Adipose tissue (tissue), 3 donors: Measurements from ENCODE around the gene UNC5B. TPM values are rescaled to one million over a fixed set of nuclear protein-coding genes. Genes with fewer than 3 reads are reported as not detected.

ENCODE experiments used
- H3K27ac ChIP-seq: one replicate; pipeline ENCODE4 v1.5.1; 2013; ENCODE audit warnings: low read depth, low read length
- WGBS, 3 donors: extraction: QIAGEN DNeasy Blood & Tissue Kit; methylation state at CpG; one replicate each; pipeline ENCODE4 v1.1.7; 2013; 5-methylcytosine and 5-hydroxymethylcytosine counted together
- polyA plus RNA-seq, 3 donors: library from polyadenylated mRNA; stranded (reverse); fragments of 200-250 nt; gene quantifications; one replicate each; pipeline ENCODE4 v1.2.3, GENCODE V29; 2013
- donor health status: healthy with polysubstance abuse.
- donor health status: Bipolar disorder and iron deficiency.
- donor health status: healthy.

The UNC5B gene
- polyA plus RNA-seq, 3 donors, result 1.7 to 2.8 (median 2.1) TPM

GRCh38 chr10:71258446-71259145 is 46.2 kb downstream of the UNC5B start:
- 84 to 93% (median 92%) methylated on average over 9 of the region's 9 CpGs for WGBS, 3 donors
- no peak overlapping the region for H3K27ac ChIP-seq

DNA sequence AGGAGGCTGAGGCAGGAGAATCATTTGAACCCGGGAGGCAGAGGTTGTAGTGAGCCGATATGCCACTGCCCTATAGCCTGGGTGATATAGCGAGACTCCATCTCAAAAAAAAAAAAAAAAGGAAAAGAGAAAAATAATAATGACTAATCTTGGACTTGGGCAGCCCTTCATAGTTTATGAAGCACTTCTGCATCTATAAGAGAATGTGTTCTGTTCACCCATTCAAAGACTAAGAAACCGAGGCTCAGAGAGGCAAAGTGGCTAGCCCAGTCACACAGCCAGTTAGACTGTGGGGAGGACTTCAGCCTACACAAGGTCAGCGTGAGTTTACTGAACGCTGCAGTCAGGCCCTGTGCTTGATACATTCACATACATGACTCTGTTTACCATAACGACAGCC is 46.9 kb downstream of the UNC5B start:
- no peak overlapping the region for H3K27ac ChIP-seq
- WGBS, 3 donors, result 94 to 96% (median 94%) methylated on average over 7 of the region's 7 CpGs

- no peak overlapping the region for H3K27ac ChIP-seq
- WGBS, 3 donors, result 67 to 70% (median 67%) methylated on average over 12 to 13 of the region's 13 CpGs
Measured at GRCh38 chr10:71259815-71260501, 47.6 kb downstream of the UNC5B start.

- H3K27ac ChIP-seq, result no peak overlapping the region
- 77 to 88% (median 81%) methylated on average over 11 to 13 of the region's 13 CpGs for WGBS, 3 donors
Measured at GRCh38 chr10:71260622-71261325, 48.4 kb downstream of the UNC5B start.

DNA sequence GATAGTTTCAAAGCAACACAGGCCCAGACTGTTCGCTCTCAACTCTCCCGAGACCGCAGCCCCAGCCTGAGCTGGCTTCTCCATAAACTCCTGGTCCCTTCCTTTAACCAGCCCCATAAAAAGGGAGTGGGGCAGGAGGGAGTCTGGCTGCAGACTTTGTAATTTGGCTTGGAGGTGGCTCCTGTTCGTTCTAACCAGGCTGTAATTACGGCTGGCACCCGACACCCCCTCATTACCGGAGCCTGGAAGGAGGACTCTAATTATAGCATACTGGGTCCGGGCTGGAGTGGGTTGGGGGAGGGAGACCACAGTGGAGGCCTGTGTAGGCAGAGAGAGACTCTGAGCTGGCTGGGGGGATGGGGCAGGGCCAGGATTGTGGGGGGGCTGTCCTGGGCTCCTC is 49.7 kb downstream of the UNC5B start:
- H3K27ac ChIP-seq, result no peak overlapping the region
- 88 to 94% (median 88%) methylated on average over 8 of the region's 8 CpGs for WGBS, 3 donors

DNA sequence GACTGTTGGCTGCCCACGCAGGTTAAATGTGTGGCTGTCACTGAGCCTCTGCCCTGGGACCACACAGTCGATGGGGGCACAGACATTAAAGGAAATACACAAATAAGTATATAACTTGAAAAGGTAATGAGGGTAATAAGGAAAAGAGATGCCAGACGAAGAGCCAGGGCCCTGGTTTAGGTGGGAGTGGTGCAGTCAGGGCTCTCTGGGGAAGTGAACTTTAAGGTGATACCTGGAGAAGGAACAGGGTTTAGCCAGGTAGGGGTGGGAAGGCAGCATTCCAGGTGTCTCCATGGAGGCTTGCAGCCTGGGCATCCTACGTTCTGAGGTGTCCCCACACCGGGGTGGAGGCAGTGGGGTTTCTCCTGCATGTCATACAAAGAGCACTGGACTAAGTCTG is 50.4 kb downstream of the UNC5B start:
- WGBS, 3 donors, result 71 to 86% (median 81%) methylated on average over 5 of the region's 5 CpGs
- H3K27ac ChIP-seq, result no peak overlapping the region

DNA sequence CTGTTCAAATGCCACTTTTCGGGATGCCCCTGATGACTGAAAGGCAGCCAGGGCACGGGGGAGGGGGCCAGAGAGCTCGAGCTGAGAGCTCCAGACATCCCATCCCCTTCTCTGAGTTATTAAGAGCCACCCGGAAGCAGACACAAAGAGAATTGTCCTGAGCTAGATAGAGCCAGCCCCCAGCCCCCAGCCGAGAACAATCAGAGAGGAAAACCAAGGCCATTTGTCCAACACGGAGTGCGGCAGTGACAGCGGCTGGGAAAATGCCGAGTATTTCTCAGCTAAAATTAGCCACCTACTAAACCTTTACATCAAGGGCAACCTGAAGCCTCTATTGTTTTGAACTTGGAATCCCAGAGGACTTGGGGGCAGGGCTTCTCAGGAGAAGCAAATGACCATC is 51.0 kb downstream of the UNC5B start:
- 51 to 81% (median 76%) methylated on average over 9 of the region's 9 CpGs for WGBS, 3 donors
- no peak overlapping the region for H3K27ac ChIP-seq

DNA sequence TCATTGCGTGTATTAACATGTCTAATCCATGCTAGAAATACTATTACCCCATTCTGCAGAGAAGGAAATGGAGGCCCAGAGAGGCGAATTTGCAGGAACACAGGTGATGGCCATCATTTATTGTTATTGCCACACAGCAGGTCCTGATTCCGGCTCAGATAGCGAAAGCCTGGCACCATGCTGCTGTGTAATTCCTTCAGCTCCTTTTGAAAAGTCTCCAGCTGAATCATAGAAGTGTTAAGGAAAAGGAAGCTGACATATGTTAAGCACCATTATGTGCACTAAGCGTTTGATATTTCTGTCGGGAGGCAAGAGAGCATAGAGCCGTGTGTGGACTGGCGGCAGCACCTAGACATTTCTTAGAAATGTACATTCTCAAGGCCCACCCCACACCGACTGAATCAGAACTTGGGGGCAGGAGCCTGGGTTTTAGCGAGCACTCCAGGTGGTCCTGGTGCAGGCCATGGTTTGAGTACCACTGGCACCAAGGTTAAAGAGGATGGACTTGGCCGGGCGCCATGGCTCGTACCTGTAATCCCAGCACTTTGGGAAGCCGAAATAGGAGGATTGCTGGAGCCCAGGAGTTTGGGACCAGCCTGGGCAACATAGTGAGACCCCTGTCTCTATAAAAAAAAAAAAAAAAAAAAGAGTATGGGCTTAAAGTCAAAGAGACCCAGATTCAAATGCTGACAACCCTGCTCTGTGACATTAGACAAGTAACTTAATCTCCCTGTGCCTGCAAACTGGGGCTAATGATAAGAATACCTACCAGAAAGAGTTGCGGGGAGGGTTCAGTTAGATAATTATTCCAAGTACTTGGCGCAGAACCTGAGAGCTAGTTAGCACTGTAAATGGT is 52.2 kb downstream of the UNC5B start:
- WGBS, 3 donors, result 89 to 91% (median 90%) methylated on average over 16 of the region's 16 CpGs
- no peak overlapping the region for H3K27ac ChIP-seq

DNA sequence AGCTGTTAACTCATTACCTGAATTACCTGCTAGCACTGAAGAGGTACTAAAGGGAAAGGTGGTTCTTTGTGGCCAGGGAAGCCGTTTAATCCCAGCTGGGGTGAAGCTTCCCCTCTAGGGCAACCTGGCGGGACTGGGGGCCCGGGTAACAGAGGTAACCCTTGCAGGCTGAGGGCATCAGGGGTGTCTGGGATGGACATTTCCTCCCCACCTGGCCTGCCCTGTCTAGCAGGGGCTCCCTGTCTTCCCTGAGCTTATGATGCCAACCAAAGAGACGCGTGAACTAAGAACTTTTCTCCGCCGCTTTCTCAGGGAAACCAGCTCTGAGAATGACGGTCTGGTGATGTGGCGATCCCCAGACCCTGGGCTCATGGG is 52.8 kb downstream of the UNC5B start:
- H3K27ac ChIP-seq, result no peak overlapping the region
- 90 to 96% (median 95%) methylated on average over 9 of the region's 9 CpGs for WGBS, 3 donors

DNA sequence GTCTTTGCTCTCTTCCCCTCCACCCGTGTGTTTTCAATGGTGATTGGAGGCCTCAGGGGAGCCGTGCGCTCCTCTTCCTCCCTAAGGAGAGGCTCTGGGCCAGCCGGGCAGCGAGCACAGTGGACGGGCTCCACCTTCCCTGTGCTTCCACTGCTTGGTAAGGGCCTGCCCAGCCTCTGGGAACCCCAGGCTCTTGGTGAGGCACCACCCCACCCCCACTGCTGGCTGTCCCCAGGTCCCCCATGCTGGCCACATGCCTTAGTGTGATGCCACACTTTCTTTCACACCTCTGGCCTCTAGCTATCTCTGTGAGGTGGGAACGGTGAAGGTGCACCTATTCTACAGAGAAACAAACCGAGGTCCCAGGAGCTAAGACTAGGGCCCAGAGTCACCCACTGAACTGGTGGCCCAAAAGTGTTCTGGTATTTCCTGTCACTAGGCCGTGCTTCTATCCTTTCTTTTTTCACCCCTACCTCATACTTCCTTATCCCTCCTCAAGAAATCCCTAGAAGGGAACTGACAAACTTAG is 53.3 kb downstream of the UNC5B start:
- no peak overlapping the region for H3K27ac ChIP-seq
- WGBS, 3 donors, result 70 to 83% (median 77%) methylated on average over 9 of the region's 9 CpGs

DNA sequence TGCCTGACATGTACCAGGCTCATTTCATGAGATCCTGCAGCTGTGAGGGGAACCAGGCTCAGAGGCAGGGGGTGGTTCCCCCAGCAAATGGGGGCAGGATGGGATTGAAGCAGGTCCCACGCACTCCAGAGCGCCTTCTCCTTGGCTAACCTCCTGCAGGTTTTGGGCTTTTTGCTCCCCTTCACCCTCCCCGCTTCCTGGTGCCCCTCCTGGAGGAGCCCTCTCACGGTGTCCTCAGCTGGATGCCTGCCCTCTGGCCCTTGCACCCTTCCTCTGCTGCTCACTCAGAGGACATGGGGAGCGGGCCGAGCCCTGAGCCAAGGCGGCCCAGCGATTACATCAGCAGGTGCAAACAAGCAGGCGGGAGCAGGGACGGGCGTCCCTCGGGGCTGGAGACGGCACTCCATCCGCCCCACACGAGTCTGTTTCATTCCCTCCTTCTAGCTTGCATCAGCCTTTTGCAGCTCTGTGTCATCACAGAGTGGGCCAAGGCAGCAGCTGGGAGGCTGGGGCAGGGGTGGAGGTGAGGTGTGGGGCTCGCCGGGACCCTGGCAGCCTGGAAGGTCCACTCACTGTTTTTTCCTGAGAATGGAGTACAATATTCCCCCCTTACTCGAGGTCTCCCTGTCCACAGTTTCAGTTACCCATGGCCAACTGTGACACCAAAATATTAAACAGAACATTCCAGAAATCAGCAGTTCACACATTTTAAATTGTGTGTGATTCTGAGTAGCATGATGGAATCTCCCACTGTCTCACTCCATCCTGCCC is 54.0 kb downstream of the UNC5B start:
- H3K27ac ChIP-seq, result no peak overlapping the region
- WGBS, 3 donors, result 56 to 71% (median 66%) methylated on average over 18 of the region's 18 CpGs

DNA sequence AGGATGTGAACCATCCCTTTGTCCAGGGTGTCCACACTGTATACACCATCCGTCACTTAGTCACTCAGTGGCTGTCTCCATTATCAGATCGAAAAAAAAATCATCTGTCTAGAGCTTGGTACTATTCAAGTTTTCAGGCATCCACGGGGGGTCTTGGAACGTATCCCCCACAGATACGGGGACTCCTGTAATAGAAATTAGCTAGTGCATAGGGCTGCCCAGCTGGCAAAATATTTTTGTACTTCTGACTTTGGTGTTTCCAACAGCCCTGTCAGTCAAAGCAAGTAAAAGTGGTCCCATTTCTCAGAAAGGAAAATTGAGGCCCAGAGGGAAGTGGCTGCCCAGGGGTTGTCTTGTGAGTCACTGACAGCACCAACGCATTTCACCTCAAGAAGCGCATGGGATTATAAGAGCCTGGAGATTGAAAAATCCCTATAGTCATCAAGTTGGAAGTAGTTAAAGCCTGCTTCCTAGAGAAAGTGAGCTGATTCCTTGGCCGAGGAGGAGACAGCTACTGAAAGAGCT is 54.6 kb downstream of the UNC5B start:
- H3K27ac ChIP-seq, result no peak overlapping the region
- 91 to 94% (median 94%) methylated on average over 8 of the region's 8 CpGs for WGBS, 3 donors

DNA sequence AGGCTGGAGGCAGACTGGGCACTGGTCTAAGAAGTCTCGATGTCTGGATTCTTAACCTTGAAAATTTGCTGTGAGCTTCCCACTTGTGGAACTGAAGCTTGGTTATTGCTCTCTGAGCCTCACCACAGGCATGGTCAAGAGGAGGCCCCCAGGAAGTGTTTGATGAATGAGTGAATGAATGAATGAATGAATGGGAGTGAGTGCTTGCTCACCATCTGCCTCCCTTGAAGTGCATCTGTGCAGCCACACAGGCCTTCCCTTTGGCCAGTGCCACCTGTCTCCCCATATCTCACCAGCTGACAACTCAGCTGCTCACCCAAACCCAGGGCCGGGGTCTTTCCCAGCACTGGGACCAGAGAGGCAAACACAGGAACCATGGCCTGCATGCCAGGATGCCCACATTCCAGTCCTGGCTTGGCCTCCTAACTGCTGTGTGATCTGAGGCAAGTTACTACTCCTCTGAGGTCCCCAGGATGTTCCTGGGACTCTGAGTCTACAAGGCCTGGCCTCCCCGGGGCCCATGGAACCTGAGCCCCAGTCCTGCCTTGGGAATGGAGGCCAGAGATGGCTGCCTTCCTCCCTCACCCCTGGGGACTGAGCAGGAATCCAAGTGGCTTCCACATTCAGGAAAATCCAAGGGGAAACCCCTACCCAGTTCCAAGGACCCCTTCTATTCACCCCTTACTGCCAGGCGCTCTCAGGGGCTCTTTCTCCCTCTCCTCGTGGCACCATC is 55.3 kb downstream of the UNC5B start:
- no peak overlapping the region for H3K27ac ChIP-seq
- WGBS, 3 donors, result 87 to 96% (median 94%) methylated on average over 5 of the region's 5 CpGs

DNA sequence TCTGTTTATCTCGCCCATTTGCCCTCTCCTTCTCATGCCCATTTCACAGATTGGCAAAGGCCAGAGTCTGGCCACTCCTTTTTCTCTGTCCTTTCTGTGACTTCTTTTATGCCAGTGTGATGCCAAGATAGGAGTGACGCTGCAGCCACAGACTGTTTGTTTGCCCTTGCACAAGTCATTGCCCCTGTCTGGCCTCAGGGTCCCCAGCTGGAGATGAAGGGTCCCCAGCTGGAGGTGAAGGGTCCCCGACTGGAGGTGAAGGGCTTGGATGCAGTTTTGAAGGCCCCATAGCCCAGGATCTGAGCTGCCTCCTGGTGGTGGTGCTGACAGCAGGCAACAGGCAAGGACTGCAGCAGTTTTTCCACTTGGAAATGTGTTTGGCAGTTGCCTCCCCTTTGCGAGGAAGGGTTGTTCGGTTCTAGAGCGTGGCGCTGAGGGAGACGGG is 55.9 kb downstream of the UNC5B start:
- WGBS, 3 donors, result 69 to 84% (median 84%) methylated on average over 8 of the region's 8 CpGs
- no peak overlapping the region for H3K27ac ChIP-seq

- WGBS, 3 donors, result 43 to 91% (median 84%) methylated on average over 11 of the region's 11 CpGs
- H3K27ac ChIP-seq, result no peak overlapping the region
Measured at GRCh38 chr10:71268758-71269157, 56.4 kb downstream of the UNC5B start.

DNA sequence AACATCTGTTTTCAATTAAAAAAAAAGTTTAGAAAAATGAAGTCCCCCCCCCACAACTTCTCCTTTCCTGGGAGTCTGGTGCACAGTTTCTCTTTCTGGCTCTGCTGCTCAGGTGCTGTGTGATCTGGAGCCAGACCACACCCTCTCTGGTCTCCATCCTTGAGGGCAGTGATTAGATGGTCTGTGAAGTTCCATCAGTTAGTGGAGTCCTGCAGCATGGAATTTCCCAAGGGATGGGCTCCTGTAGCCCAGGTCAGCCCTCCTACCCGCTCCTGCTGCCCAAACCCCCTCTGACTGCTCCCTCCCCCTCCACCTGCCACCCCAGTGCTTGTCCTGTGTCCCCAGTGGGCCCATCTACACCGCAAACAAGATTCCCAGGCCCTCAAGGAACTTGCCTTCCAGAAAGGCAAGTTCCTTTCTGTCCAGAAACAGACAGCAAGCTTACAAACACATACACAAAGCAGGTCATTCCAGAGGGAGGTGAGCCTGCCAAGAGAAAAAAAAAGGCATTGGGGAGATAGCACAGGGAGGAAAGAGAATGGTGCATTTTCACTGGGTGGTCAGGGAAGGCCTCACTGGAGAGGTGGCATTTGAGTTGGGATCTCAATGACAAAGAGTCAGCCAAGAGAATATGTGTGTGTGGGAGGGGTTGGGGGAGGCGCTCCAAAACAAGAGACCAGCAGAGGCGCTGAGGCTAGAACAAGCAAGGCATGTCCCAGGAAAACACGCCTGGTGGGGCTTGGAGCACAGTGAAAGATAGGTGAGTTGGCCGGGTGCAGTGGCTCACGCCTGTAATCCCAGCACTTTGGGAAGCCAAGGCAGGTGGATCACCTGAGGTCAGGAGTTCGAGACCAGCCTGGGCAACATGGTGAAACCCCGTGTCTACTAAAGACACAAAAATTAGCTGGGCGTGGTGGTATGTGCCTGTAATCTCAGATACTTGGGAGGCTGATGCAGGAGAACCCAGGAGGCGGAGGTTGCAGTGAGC is 57.2 kb downstream of the UNC5B start:
- no peak overlapping the region for H3K27ac ChIP-seq
- 69 to 75% (median 69%) methylated on average over 11 of the region's 11 CpGs for WGBS, 3 donors
